ENCODE results near the gene HK1.

- TF ChIP-seq CTCF (IDR thresholded peaks at IDR 0.05; ENCODE audit: low read depth, low read length): no peak
- no peak for TF ChIP-seq EZH2phosphoT487 (IDR thresholded peaks at IDR 0.05; ENCODE audit: low read depth)
Measured at GRCh38 chr10:69329721-69330178, 51.5 kb downstream of the HK1 start.
